ENCODE measurements around the gene VLDLR. TPM values are rescaled to one million over a fixed set of nuclear protein-coding genes. Genes with fewer than 3 reads are reported as not detected.

The VLDLR gene
- total RNA-seq, 1 donor from 2014 or later = 26.9 TPM

DNA sequence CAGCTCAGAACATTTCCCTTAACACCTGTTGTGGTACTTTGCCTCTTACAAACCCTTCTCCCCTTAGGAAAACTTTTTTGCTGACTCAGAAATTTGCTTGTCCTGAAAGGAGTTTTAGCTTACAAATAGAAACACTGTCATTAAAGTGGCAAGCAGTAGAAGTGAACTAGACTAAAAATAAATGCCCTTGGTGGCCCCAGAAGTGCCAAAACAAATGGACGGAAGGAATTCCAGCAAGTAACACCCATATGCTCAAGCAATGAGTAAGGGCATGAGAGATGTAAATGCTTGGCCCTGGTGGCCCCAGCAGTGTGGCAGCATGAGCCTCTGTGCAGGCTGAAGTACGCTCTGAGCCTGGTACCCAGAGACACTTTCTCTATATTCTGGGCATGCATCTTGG, 8.6 kb downstream of the VLDLR start:
- Histone ChIP-seq H3K4me3 (ENCODE audit: low read depth, low read length) (no peak overlapping the region), H3K36me3 (ENCODE audit: control insufficient read depth, insufficient read depth, low read length) (no peaks in the 10 kb centered on the region), H3K27me3 (ENCODE audit: control insufficient read depth, insufficient read depth, low read length) (no peaks in the 10 kb centered on the region)
- TF ChIP-seq, protein P1, sequence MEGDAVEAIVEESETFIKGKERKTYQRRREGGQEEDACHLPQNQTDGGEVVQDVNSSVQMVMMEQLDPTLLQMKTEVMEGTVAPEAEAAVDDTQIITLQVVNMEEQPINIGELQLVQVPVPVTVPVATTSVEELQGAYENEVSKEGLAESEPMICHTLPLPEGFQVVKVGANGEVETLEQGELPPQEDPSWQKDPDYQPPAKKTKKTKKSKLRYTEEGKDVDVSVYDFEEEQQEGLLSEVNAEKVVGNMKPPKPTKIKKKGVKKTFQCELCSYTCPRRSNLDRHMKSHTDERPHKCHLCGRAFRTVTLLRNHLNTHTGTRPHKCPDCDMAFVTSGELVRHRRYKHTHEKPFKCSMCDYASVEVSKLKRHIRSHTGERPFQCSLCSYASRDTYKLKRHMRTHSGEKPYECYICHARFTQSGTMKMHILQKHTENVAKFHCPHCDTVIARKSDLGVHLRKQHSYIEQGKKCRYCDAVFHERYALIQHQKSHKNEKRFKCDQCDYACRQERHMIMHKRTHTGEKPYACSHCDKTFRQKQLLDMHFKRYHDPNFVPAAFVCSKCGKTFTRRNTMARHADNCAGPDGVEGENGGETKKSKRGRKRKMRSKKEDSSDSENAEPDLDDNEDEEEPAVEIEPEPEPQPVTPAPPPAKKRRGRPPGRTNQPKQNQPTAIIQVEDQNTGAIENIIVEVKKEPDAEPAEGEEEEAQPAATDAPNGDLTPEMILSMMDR (IDR thresholded peaks at IDR 0.05; ENCODE audit: insufficient read depth, low read length, severe bottlenecking) = no peak
- FAIRE-seq = no peak
- no peak for DNase-seq (ENCODE audit: low read depth)

DNA sequence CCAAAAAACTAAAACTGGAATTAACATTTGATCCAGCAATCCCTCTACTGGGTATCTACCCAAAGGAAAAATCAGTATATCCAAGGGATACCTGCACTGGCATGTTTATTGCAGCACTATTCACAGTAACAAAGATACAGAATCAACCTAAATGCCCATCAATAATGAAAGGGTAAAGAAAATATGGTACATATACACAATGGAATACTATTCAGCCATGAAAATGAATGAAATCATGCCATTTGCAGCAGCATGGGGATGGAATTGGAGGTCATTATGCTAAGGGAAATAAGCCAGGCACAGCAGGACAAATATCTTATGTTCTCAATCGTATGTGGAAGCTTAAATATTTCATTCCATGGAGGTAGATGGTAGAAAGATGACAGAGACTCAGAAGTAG, 9.7 kb downstream of the VLDLR start:
- Histone ChIP-seq H3K36me3 (ENCODE audit: control insufficient read depth, insufficient read depth, low read length) (peaks cover 3% of the 10 kb centered on the region), H3K27me3 (ENCODE audit: control insufficient read depth, insufficient read depth, low read length) (no peaks in the 10 kb centered on the region), H3K4me3 (ENCODE audit: low read depth, low read length) (no peak overlapping the region)
- no peak for FAIRE-seq
- TF ChIP-seq, protein P1 (IDR thresholded peaks at IDR 0.05; ENCODE audit: insufficient read depth, low read length, severe bottlenecking) = no peak
- no peak for DNase-seq (ENCODE audit: low read depth)

DNA sequence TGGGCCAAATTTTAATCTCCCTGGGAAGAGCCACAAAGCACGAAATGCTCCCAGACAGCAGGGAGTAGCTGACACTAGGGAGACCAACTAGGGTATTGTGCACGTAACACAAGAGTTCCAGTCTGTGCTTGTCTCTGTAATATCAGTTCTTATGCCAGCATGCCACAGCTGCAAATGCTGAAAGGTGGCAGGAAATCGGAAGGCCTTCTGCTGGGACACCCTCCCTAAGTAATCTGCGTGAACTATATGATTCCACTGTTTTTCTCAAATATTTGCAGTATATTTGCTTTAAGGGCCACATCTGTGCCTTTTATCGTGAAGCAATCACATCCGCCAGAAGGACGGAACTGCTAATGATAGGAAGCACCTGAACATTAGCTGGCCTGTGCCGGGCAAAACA, 12.6 kb downstream of the VLDLR start:
- Histone ChIP-seq H3K27me3 (ENCODE audit: control insufficient read depth, insufficient read depth, low read length) (no peaks in the 10 kb centered on the region), H3K36me3 (ENCODE audit: control insufficient read depth, insufficient read depth, low read length) (peaks cover 3% of the 10 kb centered on the region), H3K4me3 (ENCODE audit: low read depth, low read length) (no peak overlapping the region)
- no peak for FAIRE-seq
- DNase-seq (ENCODE audit: low read depth) = no peak
- TF ChIP-seq, protein P1 (IDR thresholded peaks at IDR 0.05; ENCODE audit: insufficient read depth, low read length, severe bottlenecking) = no peak

DNA sequence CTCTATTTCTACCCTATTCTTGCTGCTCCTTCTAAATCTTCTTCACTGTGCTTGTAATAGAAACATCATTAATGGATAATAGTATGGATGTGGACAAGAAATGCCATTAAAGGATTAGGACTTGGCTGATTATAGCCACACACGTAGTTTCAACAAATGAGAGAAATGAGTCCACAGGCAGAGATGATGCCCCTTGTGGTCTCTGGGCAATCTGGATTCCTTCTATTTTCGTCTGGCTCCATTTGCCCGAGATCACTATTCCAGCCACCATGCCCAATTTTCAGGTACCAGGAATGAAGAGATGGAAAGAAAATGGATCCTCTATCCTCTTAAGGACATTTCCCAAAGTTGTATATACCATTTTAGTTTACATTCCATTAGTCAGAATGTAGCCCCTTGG, 13.2 kb downstream of the VLDLR start:
- Histone ChIP-seq H3K27me3 (ENCODE audit: control insufficient read depth, insufficient read depth, low read length) (no peaks in the 10 kb centered on the region), H3K4me3 (ENCODE audit: low read depth, low read length) (no peak overlapping the region), H3K36me3 (ENCODE audit: control insufficient read depth, insufficient read depth, low read length) (peaks cover 5% of the 10 kb centered on the region)
- FAIRE-seq = no peak
- DNase-seq (ENCODE audit: low read depth) = no peak
- TF ChIP-seq, protein P1 (IDR thresholded peaks at IDR 0.05; ENCODE audit: insufficient read depth, low read length, severe bottlenecking) = no peak

DNA sequence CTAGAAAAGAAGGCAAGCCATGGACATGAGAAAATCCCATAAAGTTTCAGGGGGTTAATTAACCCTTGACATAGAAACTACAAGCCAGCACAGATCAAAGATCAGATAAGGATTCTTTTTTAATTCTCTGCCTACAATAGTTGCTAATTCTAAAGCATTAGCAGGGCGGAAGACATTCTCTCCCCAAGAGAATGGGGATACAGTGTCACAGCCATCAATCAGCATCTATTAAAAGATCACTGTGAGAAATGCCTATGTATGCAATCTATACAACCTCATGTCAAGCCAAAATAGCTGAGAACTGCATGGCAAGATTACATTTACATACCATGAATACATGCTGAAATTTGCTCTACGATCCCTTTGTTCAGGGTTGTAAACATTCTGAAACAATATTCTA, 14.3 kb downstream of the VLDLR start:
- DNase-seq (ENCODE audit: low read depth) (no peak), FAIRE-seq (no peak)
- Histone ChIP-seq H3K27me3 (ENCODE audit: control insufficient read depth, insufficient read depth, low read length) (no peaks in the 10 kb centered on the region), H3K36me3 (ENCODE audit: control insufficient read depth, insufficient read depth, low read length) (peaks cover 8% of the 10 kb centered on the region), H3K4me3 (ENCODE audit: low read depth, low read length) (no peak overlapping the region)
- TF ChIP-seq, protein P1 (IDR thresholded peaks at IDR 0.05; ENCODE audit: insufficient read depth, low read length, severe bottlenecking) = no peak

DNA sequence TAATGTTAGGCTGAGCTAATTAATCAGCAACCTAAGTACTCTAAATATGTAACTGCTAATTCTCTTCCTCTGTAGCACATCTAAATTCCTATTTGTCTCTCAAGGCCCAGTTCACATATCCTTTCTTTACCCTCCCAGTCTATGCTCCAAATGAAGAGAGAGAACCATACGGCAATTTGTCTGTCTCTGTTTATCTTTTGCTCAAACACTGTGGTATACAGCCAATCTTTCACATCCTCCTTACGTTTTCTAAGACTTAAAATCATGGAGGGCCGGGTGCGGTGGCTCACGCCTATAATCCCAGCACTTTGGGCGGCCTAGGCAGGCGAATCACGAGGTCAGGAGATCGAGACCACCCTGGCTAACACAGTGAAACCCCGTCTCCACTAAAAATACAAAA, 15.8 kb downstream of the VLDLR start:
- Histone ChIP-seq H3K27me3 (ENCODE audit: control insufficient read depth, insufficient read depth, low read length) (no peaks in the 10 kb centered on the region), H3K36me3 (ENCODE audit: control insufficient read depth, insufficient read depth, low read length) (peaks cover 12% of the 10 kb centered on the region), H3K4me3 (ENCODE audit: low read depth, low read length) (no peak overlapping the region)
- TF ChIP-seq, protein P1 (IDR thresholded peaks at IDR 0.05; ENCODE audit: insufficient read depth, low read length, severe bottlenecking) = no peak
- DNase-seq (ENCODE audit: low read depth) (no peak), FAIRE-seq (no peak)
